ENCODE results near the gene TEF. TPM values are rescaled to one million over a fixed set of nuclear protein-coding genes. Genes with fewer than 3 reads are reported as not detected.

Gene TEF
- total RNA-seq, 2 experiments from 2014 or later: 6.8 to 7.0 TPM

DNA sequence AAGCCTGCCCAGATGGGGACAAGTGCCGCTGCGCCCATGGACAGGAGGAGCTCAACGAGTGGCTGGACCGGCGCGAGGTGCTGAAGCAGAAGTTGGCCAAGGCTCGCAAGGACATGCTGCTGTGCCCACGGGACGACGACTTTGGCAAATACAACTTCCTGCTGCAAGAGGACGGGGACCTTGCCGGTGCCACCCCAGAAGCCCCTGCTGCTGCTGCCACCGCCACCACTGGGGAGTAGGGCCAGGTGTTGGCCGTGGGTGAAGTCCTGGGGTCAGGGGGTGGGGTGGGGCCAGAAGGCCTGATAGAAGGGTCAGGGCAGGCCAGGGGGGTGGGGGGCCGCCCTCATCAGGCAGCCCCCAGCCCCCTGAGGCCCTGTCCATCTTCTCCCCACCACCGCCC, 24.6 kb upstream of the TEF start:
- no TSS peak for BruUV-seq (replicated peaks)
- Histone ChIP-seq H3K4me2 (ENCODE audit: low read length) (no peak overlapping the region), H3K4me1 (ENCODE audit: insufficient read depth, low read length, poor library complexity, severe bottlenecking) (no peaks in the 10 kb centered on the region), H3K79me2 (ENCODE audit: insufficient read depth, low read depth, low read length) (no peaks in the 10 kb centered on the region), H2AFZ (ENCODE audit: low read length) (no peak overlapping the region), H3K9me3 (ENCODE audit: low read length) (no peaks in the 10 kb centered on the region), H3K4me3 (ENCODE audit: low read depth, low read length, poor library complexity, severe bottlenecking) (no peak overlapping the region), H3K36me3 (ENCODE audit: insufficient read depth, low read length) (peaks cover 40% of the 10 kb centered on the region), H3K9me2 (ENCODE audit: insufficient read depth, low read length) (no peaks in the 10 kb centered on the region), H3K27ac (ENCODE audit: low read depth, low read length, poor library complexity, severe bottlenecking) (no peak overlapping the region), H4K20me1 (ENCODE audit: insufficient read depth, low read length) (no peaks in the 10 kb centered on the region)
- POLR2A ChIA-PET: no interaction called here
- DNase-seq (ENCODE audit: low spot score): no peak
- intact Hi-C loops (cut with micrococcal nuclease; ENCODE audit: unreplicated experiment): no loop called here
- CTCF ChIA-PET (ENCODE audit: unreplicated experiment): no interaction called here
- TF ChIP-seq, protein P1, sequence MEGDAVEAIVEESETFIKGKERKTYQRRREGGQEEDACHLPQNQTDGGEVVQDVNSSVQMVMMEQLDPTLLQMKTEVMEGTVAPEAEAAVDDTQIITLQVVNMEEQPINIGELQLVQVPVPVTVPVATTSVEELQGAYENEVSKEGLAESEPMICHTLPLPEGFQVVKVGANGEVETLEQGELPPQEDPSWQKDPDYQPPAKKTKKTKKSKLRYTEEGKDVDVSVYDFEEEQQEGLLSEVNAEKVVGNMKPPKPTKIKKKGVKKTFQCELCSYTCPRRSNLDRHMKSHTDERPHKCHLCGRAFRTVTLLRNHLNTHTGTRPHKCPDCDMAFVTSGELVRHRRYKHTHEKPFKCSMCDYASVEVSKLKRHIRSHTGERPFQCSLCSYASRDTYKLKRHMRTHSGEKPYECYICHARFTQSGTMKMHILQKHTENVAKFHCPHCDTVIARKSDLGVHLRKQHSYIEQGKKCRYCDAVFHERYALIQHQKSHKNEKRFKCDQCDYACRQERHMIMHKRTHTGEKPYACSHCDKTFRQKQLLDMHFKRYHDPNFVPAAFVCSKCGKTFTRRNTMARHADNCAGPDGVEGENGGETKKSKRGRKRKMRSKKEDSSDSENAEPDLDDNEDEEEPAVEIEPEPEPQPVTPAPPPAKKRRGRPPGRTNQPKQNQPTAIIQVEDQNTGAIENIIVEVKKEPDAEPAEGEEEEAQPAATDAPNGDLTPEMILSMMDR (conservative IDR thresholded peaks at IDR 0.05; ENCODE audit: low read length): no peak
- no peak for TF ChIP-seq EZH2phosphoT487 (IDR thresholded peaks at IDR 0.05; ENCODE audit: borderline replicate concordance, low read depth, low read length)

DNA sequence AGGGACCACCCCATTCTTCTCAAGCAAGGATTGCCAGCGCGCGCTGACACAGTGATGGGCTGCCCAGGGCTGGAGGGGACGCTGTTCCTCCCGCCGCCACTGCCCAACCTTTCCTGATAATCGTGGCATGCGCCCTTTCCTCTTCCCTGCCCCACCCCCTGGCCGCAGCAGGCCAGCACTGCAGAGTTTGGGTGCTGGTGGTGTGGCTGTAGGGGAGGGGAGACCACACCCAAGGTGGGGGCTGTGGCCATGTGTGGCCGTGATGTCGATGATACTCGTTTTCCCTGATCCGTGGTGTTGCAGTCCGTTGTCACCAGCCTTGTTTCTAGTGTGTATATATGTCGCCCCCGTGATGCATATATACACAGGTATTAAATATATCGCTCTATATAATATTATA, 22.8 kb upstream of the TEF start:
- TF ChIP-seq EZH2phosphoT487 (IDR thresholded peaks at IDR 0.05; ENCODE audit: borderline replicate concordance, low read depth, low read length): no peak
- no TSS peak for BruUV-seq (replicated peaks)
- POLR2A ChIA-PET: no interaction called here

DNA sequence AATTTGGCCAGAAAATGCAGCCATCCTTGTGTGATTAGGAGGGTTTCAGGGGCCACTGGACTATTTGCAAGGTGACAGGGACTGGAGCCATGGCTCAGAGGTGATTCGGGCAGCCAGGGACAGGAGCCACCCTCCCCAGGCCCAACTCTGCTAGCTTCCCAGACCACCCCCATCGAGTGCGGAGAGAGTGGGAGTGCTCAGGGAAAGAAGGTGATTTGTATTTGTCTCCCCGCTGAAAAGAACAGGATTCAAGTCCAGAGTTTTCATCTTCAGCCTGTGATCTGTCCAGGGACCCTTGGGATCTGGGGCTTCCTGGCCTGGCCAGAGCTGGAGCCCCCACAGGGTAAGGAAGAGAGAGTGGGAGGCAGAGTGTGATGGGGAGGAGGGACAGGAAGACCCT, 22.4 kb upstream of the TEF start:
- no peak for DNase-seq (ENCODE audit: low spot score)
- ChIA-PET POLR2A (no interaction called here), CTCF (ENCODE audit: unreplicated experiment) (no interaction called here)
- no peaks in the 10 kb centered on the region for H3K9me2 ChIP-seq (ENCODE audit: insufficient read depth, low read length)
- H3K4me3 ChIP-seq (ENCODE audit: low read depth, low read length, poor library complexity, severe bottlenecking): no peak overlapping the region
- no peaks in the 10 kb centered on the region for H3K4me1 ChIP-seq (ENCODE audit: insufficient read depth, low read length, poor library complexity, severe bottlenecking)
- no peaks in the 10 kb centered on the region for H4K20me1 ChIP-seq (ENCODE audit: insufficient read depth, low read length)
- TF ChIP-seq, protein P1 (conservative IDR thresholded peaks at IDR 0.05; ENCODE audit: low read length): no peak
- TF ChIP-seq EZH2phosphoT487 (IDR thresholded peaks at IDR 0.05; ENCODE audit: borderline replicate concordance, low read depth, low read length): no peak
- intact Hi-C loops (cut with micrococcal nuclease; ENCODE audit: unreplicated experiment): no loop called here
- no peak overlapping the region for H3K27ac ChIP-seq (ENCODE audit: low read depth, low read length, poor library complexity, severe bottlenecking)
- no peak overlapping the region for H3K4me2 ChIP-seq (ENCODE audit: low read length)
- no peaks in the 10 kb centered on the region for H3K9me3 ChIP-seq (ENCODE audit: low read length)
- peaks cover 31% of the 10 kb centered on the region; the same call in 1 of the 2 replicates for H3K36me3 ChIP-seq (ENCODE audit: insufficient read depth, low read length)
- TSS peak; percentile 75 for BruUV-seq (replicated peaks)
- no peaks in the 10 kb centered on the region for H3K79me2 ChIP-seq (ENCODE audit: insufficient read depth, low read depth, low read length)
- no peak overlapping the region for H2AFZ ChIP-seq (ENCODE audit: low read length)

More for the DNA sequence above, 22.8 kb upstream of the TEF start:
- Histone ChIP-seq H2AFZ (ENCODE audit: low read length) (no peak overlapping the region), H4K20me1 (ENCODE audit: insufficient read depth, low read length) (no peaks in the 10 kb centered on the region), H3K9me2 (ENCODE audit: insufficient read depth, low read length) (no peaks in the 10 kb centered on the region), H3K4me1 (ENCODE audit: insufficient read depth, low read length, poor library complexity, severe bottlenecking) (no peaks in the 10 kb centered on the region), H3K79me2 (ENCODE audit: insufficient read depth, low read depth, low read length) (no peaks in the 10 kb centered on the region), H3K4me2 (ENCODE audit: low read length) (no peak overlapping the region), H3K4me3 (ENCODE audit: low read depth, low read length, poor library complexity, severe bottlenecking) (no peak overlapping the region), H3K27ac (ENCODE audit: low read depth, low read length, poor library complexity, severe bottlenecking) (no peak overlapping the region), H3K36me3 (ENCODE audit: insufficient read depth, low read length) (peaks cover 31% of the 10 kb centered on the region; the same call in 1 of the 2 replicates), H3K9me3 (ENCODE audit: low read length) (no peaks in the 10 kb centered on the region)
- intact Hi-C loops (cut with micrococcal nuclease; ENCODE audit: unreplicated experiment): no loop called here
- CTCF ChIA-PET (ENCODE audit: unreplicated experiment): no interaction called here
- no peak for DNase-seq (ENCODE audit: low spot score)
